ENCODE results near the gene RAPGEF4. TPM values are rescaled to one million over a fixed set of nuclear protein-coding genes. Genes with fewer than 3 reads are reported as not detected.

The RAPGEF4 gene
- total and polyA plus RNA-seq, 2 of the 13 experiments (the other 11 are each of a cell fraction or from before 2014, with no cell fraction given), result 0.78 to 0.91 TPM

- TF ChIP-seq IRF2 (CRISPR knock-in tag; IDR thresholded peaks at IDR 0.05), result no peak
- TF ChIP-seq SOX13 (IDR thresholded peaks at IDR 0.05), result no peak
- TF ChIP-seq SOX13 (CRISPR knock-in tag; conservative IDR thresholded peaks at IDR 0.05 in 1 of 2, IDR thresholded peaks at IDR 0.05 in 1 of 2), result 0 out of 4 replicates have a peak, but pooled peaks of 1 of the 2 experiments have one; percentile 25
- TF ChIP-seq ASH2L (IDR thresholded peaks at IDR 0.05; ENCODE audit: insufficient read length, low read depth, low read length), result peak; percentile 38
- no peak for TF ChIP-seq ZNF205 (CRISPR knock-in tag; IDR thresholded peaks at IDR 0.05)
- no peak for TF ChIP-seq MAFG (CRISPR knock-in tag; IDR thresholded peaks at IDR 0.05)
- TF ChIP-seq ZHX1 (CRISPR knock-in tag; IDR thresholded peaks at IDR 0.05; ENCODE audit: low read depth), result no peak
- TF ChIP-seq ZMAT5 (CRISPR knock-in tag; IDR thresholded peaks at IDR 0.05; ENCODE audit: borderline replicate concordance, low read depth), result no peak
- TF ChIP-seq PAXIP1 (CRISPR knock-in tag; conservative IDR thresholded peaks at IDR 0.05), result peak; percentile 25; the same call in 1 of the 2 replicates
- TF ChIP-seq ZBTB44 (CRISPR knock-in tag; IDR thresholded peaks at IDR 0.05), result no peak
- TF ChIP-seq TFE3 (CRISPR knock-in tag; IDR thresholded peaks at IDR 0.05), result no peak
- TF ChIP-seq SOX6 (IDR thresholded peaks at IDR 0.05), result no peak
- TF ChIP-seq SOX6 (CRISPR knock-in tag; IDR thresholded peaks at IDR 0.05), result peak; percentile 49; the same call in 1 of the 2 replicates
- peak; percentile 76 for TF ChIP-seq ZFAT (CRISPR knock-in tag; conservative IDR thresholded peaks at IDR 0.05)
- no peak for TF ChIP-seq NFKB2 (CRISPR knock-in tag; IDR thresholded peaks at IDR 0.05; ENCODE audit: borderline replicate concordance)
- TF ChIP-seq MTF1 (CRISPR knock-in tag; IDR thresholded peaks at IDR 0.05), result no peak
- TF ChIP-seq KAT8 (CRISPR knock-in tag; IDR thresholded peaks at IDR 0.05), result no peak
- no peak for TF ChIP-seq YEATS4 (CRISPR knock-in tag; IDR thresholded peaks at IDR 0.05; ENCODE audit: borderline replicate concordance)
- no peak for TF ChIP-seq HOXA3 (CRISPR knock-in tag; IDR thresholded peaks at IDR 0.05)
- TF ChIP-seq GABPA (IDR thresholded peaks at IDR 0.05; ENCODE audit: low read depth, low read length), result no peak
- TF ChIP-seq GABPA (CRISPR knock-in tag; IDR thresholded peaks at IDR 0.05; ENCODE audit: low read depth), result no peak
These were observed 317.5 kb downstream of the RAPGEF4 start (continued) for GRCh38 chr2:173053043-173053699.

Measured in HepG2 (cell line).